ENCODE results near the gene SZRD1. TPM values are rescaled to one million over a fixed set of nuclear protein-coding genes. Genes with fewer than 3 reads are reported as not detected.
A peak's percentile ranks its signal among the peaks of the same experiment; 100 is the strongest.

Gene SZRD1
- total RNA-seq, 2 donors from 2014 or later, result 119 to 140 TPM

- no peaks in the 10 kb centered on the region for H3K36me3 ChIP-seq
- no peaks in the 10 kb centered on the region for H3K27me3 ChIP-seq
- no peaks in the 10 kb centered on the region for H3K9me3 ChIP-seq
- intact Hi-C loops (cut with DNase I), result no loop called here
- H3K4me1 ChIP-seq, result peaks cover 5% of the 10 kb centered on the region
- H3K27ac ChIP-seq, result peak within 1 kb of the TSS; percentile 73
- H3K9ac ChIP-seq (ENCODE audit: low read depth in 2 of 2, low read length in 2 of 2), result peak within 1 kb of the TSS; percentile 97 to 98
- DNase-seq, result peak; percentile 96
- peak within 1 kb of the TSS; percentile 74 for H3K4me3 ChIP-seq
- TF ChIP-seq CTCF (IDR thresholded peaks at IDR 0.05), result peak; percentile 84
Measured at GRCh38 chr1:16440470-16441281, 73.6 kb downstream of the SZRD1 start, which contains the start of gene NECAP2. Gene NECAP2 (plus strand): TSS chr1:16440724. CDS start chr1:16440762, 38 bp downstream.

- Histone ChIP-seq H3K27ac (peak overlapping the region; percentile 73), H3K4me3 (peak overlapping the region; percentile 74), H3K9me3 (no peaks in the 10 kb centered on the region), H3K4me1 (peaks cover 5% of the 10 kb centered on the region), H3K9ac (ENCODE audit: low read depth in 2 of 2, low read length in 2 of 2) (peak overlapping the region; percentile 97 to 98), H3K36me3 (no peaks in the 10 kb centered on the region), H3K27me3 (no peaks in the 10 kb centered on the region)
- intact Hi-C loops (cut with DNase I), result no loop called here
- DNase-seq, result no peak
- TF ChIP-seq CTCF (IDR thresholded peaks at IDR 0.05), result no peak
Measured at GRCh38 chr1:16441282-16441665, 74.2 kb downstream of the SZRD1 start.

- DNase-seq, result no peak
- Histone ChIP-seq H3K27ac (no peak overlapping the region), H3K36me3 (no peaks in the 10 kb centered on the region), H3K9me3 (no peaks in the 10 kb centered on the region), H3K27me3 (no peaks in the 10 kb centered on the region), H3K4me1 (peaks cover 5% of the 10 kb centered on the region), H3K9ac (ENCODE audit: low read depth in 2 of 2, low read length in 2 of 2) (no peak overlapping the region), H3K4me3 (no peak overlapping the region)
- intact Hi-C loops (cut with DNase I), result no loop called here
- no peak for TF ChIP-seq CTCF (IDR thresholded peaks at IDR 0.05)
Measured at GRCh38 chr1:16442265-16442664, 75.2 kb downstream of the SZRD1 start.

- Histone ChIP-seq H3K27me3 (no peaks in the 10 kb centered on the region), H3K9me3 (no peaks in the 10 kb centered on the region), H3K27ac (no peak overlapping the region), H3K4me3 (no peak overlapping the region), H3K9ac (ENCODE audit: low read depth in 2 of 2, low read length in 2 of 2) (no peak overlapping the region), H3K4me1 (peaks cover 5% of the 10 kb centered on the region), H3K36me3 (peaks cover 6% of the 10 kb centered on the region)
- no peak for TF ChIP-seq CTCF (IDR thresholded peaks at IDR 0.05)
- intact Hi-C loops (cut with DNase I), result no loop called here
- no peak for DNase-seq
Measured at GRCh38 chr1:16442941-16443340, 75.9 kb downstream of the SZRD1 start.

GRCh38 chr1:16443975-16444770, 77.1 kb downstream of the SZRD1 start:
- no peak overlapping the region for H3K27ac ChIP-seq

More at GRCh38 chr1:16443975-16444770, 77.1 kb downstream of the SZRD1 start:
- Histone ChIP-seq H3K36me3 (peaks cover 18% of the 10 kb centered on the region), H3K9ac (ENCODE audit: low read depth in 2 of 2, low read length in 2 of 2) (no peak overlapping the region), H3K27me3 (no peaks in the 10 kb centered on the region), H3K4me1 (peaks cover 5% of the 10 kb centered on the region), H3K9me3 (no peaks in the 10 kb centered on the region), H3K4me3 (no peak overlapping the region)
- no peak for TF ChIP-seq CTCF (IDR thresholded peaks at IDR 0.05)
- intact Hi-C loops (cut with DNase I), result no loop called here
- no peak for DNase-seq
